GM21529 (cell line): ENCODE measurements around the gene OR13H1.
"Not testable (repeated sequence)": the region's sequence is repeated elsewhere in the genome, so short reads cannot be mapped to it uniquely, and the experiment has no call there.

Source experiments
- ATAC-seq: cut with Tn5 transposase; IDR thresholded peaks from one replicate; pipeline ENCODE4 v1.9.1; 2021; ENCODE audit not compliant: unreplicated experiment

OR13H1 gene

GRCh38 chrX:131543774-131544173 is at the start of gene OR13H1:
OR13H1 (plus strand) TSS chrX:131544074; CDS start chrX:131544074, 0 bp downstream.
- no peak for ATAC-seq

- not testable (repeated sequence) for ATAC-seq
Observed at GRCh38 chrX:131501556-131501955, 42.3 kb upstream of the OR13H1 start.

GRCh38 chrX:131513159-131513914 is 30.5 kb upstream of the OR13H1 start:
- ATAC-seq, result no peak

GRCh38 chrX:131521824-131522223 is 22.1 kb upstream of the OR13H1 start:
- no peak for ATAC-seq

- no peak for ATAC-seq
Observed at GRCh38 chrX:131544218-131544617, 344 bp downstream of the OR13H1 start.

- no peak for ATAC-seq
Observed at GRCh38 chrX:131549011-131549410, 5.1 kb downstream of the OR13H1 start.

GRCh38 chrX:131552453-131552852 is 8.6 kb downstream of the OR13H1 start:
- not testable (repeated sequence) for ATAC-seq

GRCh38 chrX:131558562-131558961 is 14.7 kb downstream of the OR13H1 start:
- no peak for ATAC-seq

- no peak for ATAC-seq
Observed at GRCh38 chrX:131564553-131565229, 20.8 kb downstream of the OR13H1 start.

GRCh38 chrX:131565909-131566308 is 22.0 kb downstream of the OR13H1 start:
- no peak for ATAC-seq

- no peak for ATAC-seq
Observed at GRCh38 chrX:131571348-131571747, 27.5 kb downstream of the OR13H1 start.

- ATAC-seq, result no peak
Observed at GRCh38 chrX:131572372-131573014, 28.6 kb downstream of the OR13H1 start.

GRCh38 chrX:131577413-131577812 is 33.5 kb downstream of the OR13H1 start:
- no peak for ATAC-seq

- no peak for ATAC-seq
Observed at GRCh38 chrX:131577999-131578734, 34.3 kb downstream of the OR13H1 start.

GRCh38 chrX:131578735-131579367 is 35.0 kb downstream of the OR13H1 start:
- not testable (repeated sequence) for ATAC-seq

GRCh38 chrX:131588995-131589394 is 45.1 kb downstream of the OR13H1 start:
- no peak for ATAC-seq
